ENCODE results near the gene NOS1. TPM values are rescaled to one million over a fixed set of nuclear protein-coding genes. Genes with fewer than 3 reads are reported as not detected.

The NOS1 gene
- polyA plus RNA-seq, 1 donor from 2014 or later: not detected

DNA sequence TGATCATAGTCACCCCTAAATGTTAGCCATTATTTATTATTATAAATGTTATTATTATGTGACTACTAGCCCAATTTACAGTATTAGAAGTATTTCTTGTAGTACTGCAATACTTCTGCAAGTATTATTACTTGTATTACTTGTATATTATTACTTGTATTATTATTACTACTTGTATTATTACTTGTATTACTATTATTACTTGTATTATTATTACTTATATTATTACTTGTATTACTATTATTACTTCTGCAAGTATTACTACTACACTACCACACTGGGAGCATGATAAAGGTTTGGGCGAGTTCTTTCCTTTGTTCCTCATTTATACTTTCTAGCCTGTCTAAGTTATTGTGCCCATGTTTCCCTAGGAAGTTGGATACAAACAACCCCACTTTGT is 67.9 kb downstream of the NOS1 start:
- H3F3A ChIP-seq (ENCODE audit: insufficient read depth, low read length, poor library complexity, severe bottlenecking): no peaks in the 10 kb centered on the region
- H3K9ac ChIP-seq (ENCODE audit: low read length): no peak overlapping the region
- no peaks in the 10 kb centered on the region for H3K9me2 ChIP-seq (ENCODE audit: insufficient read depth, low read length)
- H3K79me2 ChIP-seq (replicated peaks; ENCODE audit: insufficient read depth, low read length): no peaks in the 10 kb centered on the region
- H3K36me3 ChIP-seq (ENCODE audit: insufficient read depth, low read length): no peaks in the 10 kb centered on the region
- no peaks in the 10 kb centered on the region for H4K20me1 ChIP-seq (ENCODE audit: insufficient read depth)
- no peaks in the 10 kb centered on the region for H3K9me3 ChIP-seq (ENCODE audit: low read length)
- no peaks in the 10 kb centered on the region for H3K27me3 ChIP-seq (ENCODE audit: insufficient read depth, low read depth, low read length)
- no peak overlapping the region for H3K4me2 ChIP-seq (ENCODE audit: low read length)
- TF ChIP-seq, protein P1, sequence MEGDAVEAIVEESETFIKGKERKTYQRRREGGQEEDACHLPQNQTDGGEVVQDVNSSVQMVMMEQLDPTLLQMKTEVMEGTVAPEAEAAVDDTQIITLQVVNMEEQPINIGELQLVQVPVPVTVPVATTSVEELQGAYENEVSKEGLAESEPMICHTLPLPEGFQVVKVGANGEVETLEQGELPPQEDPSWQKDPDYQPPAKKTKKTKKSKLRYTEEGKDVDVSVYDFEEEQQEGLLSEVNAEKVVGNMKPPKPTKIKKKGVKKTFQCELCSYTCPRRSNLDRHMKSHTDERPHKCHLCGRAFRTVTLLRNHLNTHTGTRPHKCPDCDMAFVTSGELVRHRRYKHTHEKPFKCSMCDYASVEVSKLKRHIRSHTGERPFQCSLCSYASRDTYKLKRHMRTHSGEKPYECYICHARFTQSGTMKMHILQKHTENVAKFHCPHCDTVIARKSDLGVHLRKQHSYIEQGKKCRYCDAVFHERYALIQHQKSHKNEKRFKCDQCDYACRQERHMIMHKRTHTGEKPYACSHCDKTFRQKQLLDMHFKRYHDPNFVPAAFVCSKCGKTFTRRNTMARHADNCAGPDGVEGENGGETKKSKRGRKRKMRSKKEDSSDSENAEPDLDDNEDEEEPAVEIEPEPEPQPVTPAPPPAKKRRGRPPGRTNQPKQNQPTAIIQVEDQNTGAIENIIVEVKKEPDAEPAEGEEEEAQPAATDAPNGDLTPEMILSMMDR (IDR thresholded peaks at IDR 0.05; ENCODE audit: poor library complexity, severe bottlenecking): no peak
- TF ChIP-seq TAF1 (IDR thresholded peaks at IDR 0.05; ENCODE audit: low read depth) (no peak), EP300 (conservative IDR thresholded peaks at IDR 0.05; ENCODE audit: poor library complexity, severe bottlenecking) (no peak), EZH2 (IDR thresholded peaks at IDR 0.05; ENCODE audit: borderline replicate concordance, insufficient read depth, low read length, poor library complexity, severe bottlenecking) (no peak), SMC3 (conservative IDR thresholded peaks at IDR 0.05; ENCODE audit: poor library complexity) (no peak)
- no peak overlapping the region for H2AFZ ChIP-seq (ENCODE audit: low read depth, low read length)
- no peak overlapping the region for H3K27ac ChIP-seq (ENCODE audit: low read length)
- H3K4me3 ChIP-seq (ENCODE audit: low read length): no peak overlapping the region

DNA sequence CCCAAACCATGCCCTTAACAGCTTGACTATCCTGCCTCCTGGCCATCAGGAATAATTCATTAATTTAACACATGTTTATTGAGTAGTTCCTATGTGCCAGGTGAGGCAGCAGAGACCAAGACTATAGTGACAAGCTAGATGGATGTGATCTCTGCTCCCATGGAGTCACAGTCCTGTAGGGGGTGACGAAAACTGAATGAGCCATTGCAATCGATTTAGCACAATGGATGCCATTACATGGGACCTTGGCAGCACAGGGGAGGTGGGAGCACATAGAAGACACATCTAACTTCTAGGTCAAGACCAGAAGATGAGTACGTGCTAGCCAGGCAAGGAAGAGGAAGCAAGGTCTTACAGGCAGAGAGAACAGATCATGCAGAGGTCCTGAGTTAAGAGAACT is 68.7 kb downstream of the NOS1 start:
- Histone ChIP-seq H3K9ac (ENCODE audit: low read length) (no peak overlapping the region), H3K9me3 (ENCODE audit: low read length) (no peaks in the 10 kb centered on the region), H4K20me1 (ENCODE audit: insufficient read depth) (no peaks in the 10 kb centered on the region), H3K27me3 (ENCODE audit: insufficient read depth, low read depth, low read length) (no peaks in the 10 kb centered on the region), H3K36me3 (ENCODE audit: insufficient read depth, low read length) (no peaks in the 10 kb centered on the region), H2AFZ (ENCODE audit: low read depth, low read length) (no peak overlapping the region), H3K4me3 (ENCODE audit: low read length) (no peak overlapping the region), H3K27ac (ENCODE audit: low read length) (no peak overlapping the region), H3F3A (ENCODE audit: insufficient read depth, low read length, poor library complexity, severe bottlenecking) (no peaks in the 10 kb centered on the region), H3K9me2 (ENCODE audit: insufficient read depth, low read length) (no peaks in the 10 kb centered on the region), H3K4me2 (ENCODE audit: low read length) (no peak overlapping the region), H3K79me2 (replicated peaks; ENCODE audit: insufficient read depth, low read length) (no peaks in the 10 kb centered on the region)
- TF ChIP-seq, protein P1 (IDR thresholded peaks at IDR 0.05; ENCODE audit: poor library complexity, severe bottlenecking): no peak
- TF ChIP-seq SMC3 (conservative IDR thresholded peaks at IDR 0.05; ENCODE audit: poor library complexity) (no peak), EP300 (conservative IDR thresholded peaks at IDR 0.05; ENCODE audit: poor library complexity, severe bottlenecking) (no peak), POLR2AphosphoS5 (IDR thresholded peaks at IDR 0.05) (no peak), TAF1 (IDR thresholded peaks at IDR 0.05; ENCODE audit: low read depth) (no peak), RAD21 (conservative IDR thresholded peaks at IDR 0.05) (no peak), EZH2 (IDR thresholded peaks at IDR 0.05; ENCODE audit: borderline replicate concordance, insufficient read depth, low read length, poor library complexity, severe bottlenecking) (no peak), MXI1 (conservative IDR thresholded peaks at IDR 0.05; ENCODE audit: poor library complexity, severe bottlenecking) (no peak)
- TF ChIP-seq, protein P2, sequence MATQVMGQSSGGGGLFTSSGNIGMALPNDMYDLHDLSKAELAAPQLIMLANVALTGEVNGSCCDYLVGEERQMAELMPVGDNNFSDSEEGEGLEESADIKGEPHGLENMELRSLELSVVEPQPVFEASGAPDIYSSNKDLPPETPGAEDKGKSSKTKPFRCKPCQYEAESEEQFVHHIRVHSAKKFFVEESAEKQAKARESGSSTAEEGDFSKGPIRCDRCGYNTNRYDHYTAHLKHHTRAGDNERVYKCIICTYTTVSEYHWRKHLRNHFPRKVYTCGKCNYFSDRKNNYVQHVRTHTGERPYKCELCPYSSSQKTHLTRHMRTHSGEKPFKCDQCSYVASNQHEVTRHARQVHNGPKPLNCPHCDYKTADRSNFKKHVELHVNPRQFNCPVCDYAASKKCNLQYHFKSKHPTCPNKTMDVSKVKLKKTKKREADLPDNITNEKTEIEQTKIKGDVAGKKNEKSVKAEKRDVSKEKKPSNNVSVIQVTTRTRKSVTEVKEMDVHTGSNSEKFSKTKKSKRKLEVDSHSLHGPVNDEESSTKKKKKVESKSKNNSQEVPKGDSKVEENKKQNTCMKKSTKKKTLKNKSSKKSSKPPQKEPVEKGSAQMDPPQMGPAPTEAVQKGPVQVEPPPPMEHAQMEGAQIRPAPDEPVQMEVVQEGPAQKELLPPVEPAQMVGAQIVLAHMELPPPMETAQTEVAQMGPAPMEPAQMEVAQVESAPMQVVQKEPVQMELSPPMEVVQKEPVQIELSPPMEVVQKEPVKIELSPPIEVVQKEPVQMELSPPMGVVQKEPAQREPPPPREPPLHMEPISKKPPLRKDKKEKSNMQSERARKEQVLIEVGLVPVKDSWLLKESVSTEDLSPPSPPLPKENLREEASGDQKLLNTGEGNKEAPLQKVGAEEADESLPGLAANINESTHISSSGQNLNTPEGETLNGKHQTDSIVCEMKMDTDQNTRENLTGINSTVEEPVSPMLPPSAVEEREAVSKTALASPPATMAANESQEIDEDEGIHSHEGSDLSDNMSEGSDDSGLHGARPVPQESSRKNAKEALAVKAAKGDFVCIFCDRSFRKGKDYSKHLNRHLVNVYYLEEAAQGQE (IDR thresholded peaks at IDR 0.05; ENCODE audit: borderline replicate concordance): no peak
